ENCODE measurements around the gene ZSWIM4. TPM values are rescaled to one million over a fixed set of nuclear protein-coding genes. Genes with fewer than 3 reads are reported as not detected.
A peak's percentile ranks its signal among the peaks of the same experiment; 100 is the strongest.

The ZSWIM4 gene
- total and polyA plus RNA-seq, 2 of the 13 experiments (the other 11 are each of a cell fraction or from before 2014, with no cell fraction given) = 0.33 to 0.86 TPM

GRCh38 chr19:13833330-13834243 lies 38.3 kb downstream of the ZSWIM4 start (continued):
- 0 out of 2 replicates have a peak, but pooled peaks have one; percentile 46 for TF ChIP-seq ZBTB25 (CRISPR knock-in tag; IDR thresholded peaks at IDR 0.05)
- no peak for TF ChIP-seq ZNF382 (CRISPR knock-in tag; IDR thresholded peaks at IDR 0.05; ENCODE audit: borderline replicate concordance)
- no peak for TF ChIP-seq ETV5 (CRISPR knock-in tag; IDR thresholded peaks at IDR 0.05; ENCODE audit: borderline replicate concordance)
- TF ChIP-seq SOX5 (CRISPR knock-in tag; IDR thresholded peaks at IDR 0.05; ENCODE audit: borderline replicate concordance) = no peak; the same call in 1 of the 2 replicates
- TF ChIP-seq ZFX (CRISPR knock-in tag; IDR thresholded peaks at IDR 0.05; ENCODE audit: low read depth) = peak; percentile 69; the same call in 1 of the 2 replicates
- no peak for TF ChIP-seq EP300 (IDR thresholded peaks at IDR 0.05; ENCODE audit: low read depth in 2 of 2, low read length in 2 of 2)
- no peak for TF ChIP-seq EP300 (CRISPR knock-in tag; IDR thresholded peaks at IDR 0.05; ENCODE audit: borderline replicate concordance)
- TF ChIP-seq E2F1 (CRISPR knock-in tag; IDR thresholded peaks at IDR 0.05) = peak; percentile 74; the same call in 1 of the 2 replicates
- peak; percentile 40 for TF ChIP-seq JARID2 (CRISPR knock-in tag; IDR thresholded peaks at IDR 0.05; ENCODE audit: insufficient replicate concordance)
- TF ChIP-seq SOX13 (IDR thresholded peaks at IDR 0.05) = no peak
- peak in 1 of 2 experiments; percentile 23; a peak in 1 of 4 replicates for TF ChIP-seq SOX13 (CRISPR knock-in tag; conservative IDR thresholded peaks at IDR 0.05 in 1 of 2, IDR thresholded peaks at IDR 0.05 in 1 of 2)
- no peak for TF ChIP-seq PRDM4 (CRISPR knock-in tag; IDR thresholded peaks at IDR 0.05; ENCODE audit: borderline replicate concordance)
